ENCODE data around the gene RFPL2.
"Not testable (repeated sequence)": the region's sequence is repeated elsewhere in the genome, so short reads cannot be mapped to it uniquely, and the experiment has no call there.

The RFPL2 gene

GRCh38 chr22:32164075-32164860 is 40.6 kb downstream of the RFPL2 start:
- no peak for DNase-seq (ENCODE audit: low read depth)

- not testable (repeated sequence) for DNase-seq (ENCODE audit: low read depth)
Observed at GRCh38 chr22:32160411-32160810, 44.5 kb downstream of the RFPL2 start.

- DNase-seq (ENCODE audit: low read depth) = no peak
Observed at GRCh38 chr22:32158712-32159533, 46.0 kb downstream of the RFPL2 start, which contains the start of gene C22orf42. C22orf42 (minus strand) TSS chr22:32159303; CDS start chr22:32159215, 88 bp downstream.

- not testable (repeated sequence) for DNase-seq (ENCODE audit: low read depth)
Observed at GRCh38 chr22:32157632-32158031, 47.2 kb downstream of the RFPL2 start.

- DNase-seq (ENCODE audit: low read depth) = not testable (repeated sequence)
Observed at GRCh38 chr22:32154727-32155126, 50.1 kb downstream of the RFPL2 start.

- DNase-seq (ENCODE audit: low read depth) = not testable (repeated sequence)
Observed at GRCh38 chr22:32151641-32152040, 53.2 kb downstream of the RFPL2 start.

- not testable (repeated sequence) for DNase-seq (ENCODE audit: low read depth)
Observed at GRCh38 chr22:32150647-32151046, 54.2 kb downstream of the RFPL2 start.

GRCh38 chr22:32148372-32148771 is 56.5 kb downstream of the RFPL2 start:
- DNase-seq (ENCODE audit: low read depth) = not testable (repeated sequence)

GRCh38 chr22:32147128-32147527 is 57.7 kb downstream of the RFPL2 start:
- DNase-seq (ENCODE audit: low read depth) = not testable (repeated sequence)

GRCh38 chr22:32144496-32145274 is 60.2 kb downstream of the RFPL2 start:
- DNase-seq (ENCODE audit: low read depth) = no peak

GRCh38 chr22:32142600-32142999 is 62.3 kb downstream of the RFPL2 start:
- peak; percentile 11 for DNase-seq (ENCODE audit: low read depth)

GRCh38 chr22:32140688-32141087 is 64.2 kb downstream of the RFPL2 start:
- not testable (repeated sequence) for DNase-seq (ENCODE audit: low read depth)
